Measurements from ENCODE around the gene ELF2.
A peak's percentile ranks its signal among the peaks of the same experiment; 100 is the strongest.
"Not testable (repeated sequence)": the region's sequence is repeated elsewhere in the genome, so short reads cannot be mapped to it uniquely, and the experiment has no call there.

The ELF2 gene

DNA sequence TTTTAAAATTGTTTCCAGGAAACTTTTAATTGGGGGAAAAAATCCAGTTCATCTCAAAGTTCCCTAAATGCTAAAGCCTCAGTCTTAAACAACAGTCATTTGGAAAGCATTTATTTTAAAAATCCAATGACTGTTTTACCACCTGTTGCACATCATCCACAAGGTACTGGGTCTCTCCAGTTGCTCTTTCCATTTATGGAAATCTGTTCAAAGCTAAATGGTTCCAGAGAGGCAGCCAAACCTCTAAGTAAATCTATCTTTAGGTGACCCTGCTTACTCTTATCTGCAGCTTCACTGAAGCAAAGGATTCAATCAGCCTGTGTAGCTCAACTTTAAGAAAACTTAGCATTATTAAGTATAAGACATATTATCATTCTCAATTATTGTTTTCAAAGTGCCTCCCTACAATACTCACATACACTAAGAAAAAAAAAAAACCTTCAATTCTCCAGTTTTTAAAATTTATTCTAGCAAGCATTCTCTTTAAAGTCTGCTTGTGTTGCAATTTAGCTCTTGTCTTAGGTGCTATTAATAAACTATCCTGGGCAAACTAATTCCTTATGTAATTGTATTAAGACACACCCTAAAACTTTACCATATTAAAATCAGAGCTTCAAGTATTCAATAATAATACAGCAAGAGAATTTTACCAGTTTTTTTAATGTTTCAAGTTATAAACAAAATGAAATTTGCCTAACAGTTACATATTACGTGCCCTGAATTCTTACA, 100.8 kb downstream of the ELF2 start:
- DNase-seq, result no peak

DNA sequence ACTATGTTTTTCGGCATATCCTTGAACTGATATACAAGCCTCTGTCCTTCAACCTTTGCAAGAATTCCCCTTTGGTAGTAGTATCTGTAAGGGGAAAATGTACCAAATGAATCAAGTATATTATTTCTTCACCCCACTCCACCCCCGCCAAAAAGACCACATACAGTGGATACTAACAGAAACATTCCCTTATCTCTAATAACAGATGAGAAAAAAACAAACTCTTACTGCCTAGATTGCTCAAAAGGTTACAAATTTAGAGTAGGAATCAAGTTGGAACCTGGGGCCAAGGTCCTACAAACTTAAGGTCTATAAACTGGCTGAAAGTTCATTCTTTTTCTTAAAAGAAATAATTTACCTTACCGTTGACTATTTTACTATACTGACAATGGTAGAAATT, 116.4 kb downstream of the ELF2 start:
- no peak for DNase-seq

DNA sequence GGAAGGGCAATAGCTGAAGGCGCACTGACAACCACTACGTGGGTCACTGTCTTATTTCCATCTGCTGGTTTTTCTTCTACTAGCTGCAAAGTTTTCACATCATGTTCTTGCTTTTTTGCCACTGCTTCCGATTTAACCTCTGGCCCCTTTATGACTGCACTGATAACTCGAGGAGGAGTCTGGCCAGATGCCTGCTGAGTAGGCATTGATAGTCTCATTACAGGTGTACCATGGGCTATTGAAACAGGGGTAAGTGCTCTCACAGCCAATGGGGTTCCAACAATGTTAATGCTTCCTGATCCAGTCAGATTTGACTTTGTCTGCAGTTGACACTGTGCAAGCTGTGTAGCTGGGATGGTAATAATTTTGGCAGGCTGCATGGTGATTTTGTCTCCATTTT, 118.0 kb downstream of the ELF2 start:
- not testable (repeated sequence) for DNase-seq

DNA sequence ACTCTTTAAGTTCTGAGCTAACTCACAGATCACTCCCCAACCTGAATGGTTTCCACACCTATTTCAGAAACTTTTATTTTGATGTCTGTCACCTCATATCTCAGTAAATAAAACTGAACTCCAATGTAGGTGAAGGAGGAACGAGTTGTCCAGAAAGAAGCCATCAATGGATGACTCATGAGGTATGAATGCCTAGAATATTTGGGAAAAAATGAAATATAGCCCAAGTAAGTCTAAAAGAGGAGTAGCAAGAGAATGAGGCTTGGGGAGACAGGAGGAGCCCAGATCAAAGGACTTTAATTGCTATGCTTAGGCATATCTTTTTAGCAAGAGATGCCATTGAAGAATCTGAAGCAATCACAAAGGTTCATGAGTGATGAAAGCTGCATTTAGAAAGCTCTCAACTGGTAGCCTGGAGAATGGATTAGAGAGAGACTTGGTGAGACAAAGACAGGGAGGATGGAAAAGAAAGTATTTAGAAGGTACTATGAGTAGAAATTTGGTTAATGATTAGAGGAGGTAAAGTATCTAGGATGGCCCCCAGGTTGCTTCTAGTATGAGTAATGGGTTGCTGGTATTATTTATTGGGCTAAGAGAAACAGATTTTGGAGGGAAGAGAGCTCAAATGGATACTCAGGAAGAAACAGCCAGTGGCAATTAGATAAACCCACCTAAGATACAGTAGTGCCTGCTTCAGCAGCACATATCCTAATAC, 122.1 kb downstream of the ELF2 start:
- no peak for DNase-seq

DNA sequence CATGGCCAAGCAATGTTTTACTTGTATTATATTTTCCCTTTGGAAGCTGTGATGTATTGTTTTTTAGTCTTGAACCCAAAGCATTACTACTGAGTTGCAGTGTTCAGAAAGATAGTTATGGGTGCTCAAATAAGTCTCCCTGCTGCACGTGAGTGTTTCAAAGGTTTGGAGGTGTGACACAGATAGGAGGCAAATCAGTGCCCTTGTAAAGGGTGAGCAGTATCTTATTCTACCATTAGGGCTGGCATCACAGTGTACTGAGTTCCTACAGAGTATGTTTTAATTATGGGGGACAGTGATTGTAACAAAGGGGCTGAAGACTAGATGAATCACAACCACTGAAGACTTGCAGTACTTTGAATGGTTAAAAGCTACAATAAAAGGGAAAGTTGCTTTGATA, 123.1 kb downstream of the ELF2 start:
- no peak for DNase-seq

DNA sequence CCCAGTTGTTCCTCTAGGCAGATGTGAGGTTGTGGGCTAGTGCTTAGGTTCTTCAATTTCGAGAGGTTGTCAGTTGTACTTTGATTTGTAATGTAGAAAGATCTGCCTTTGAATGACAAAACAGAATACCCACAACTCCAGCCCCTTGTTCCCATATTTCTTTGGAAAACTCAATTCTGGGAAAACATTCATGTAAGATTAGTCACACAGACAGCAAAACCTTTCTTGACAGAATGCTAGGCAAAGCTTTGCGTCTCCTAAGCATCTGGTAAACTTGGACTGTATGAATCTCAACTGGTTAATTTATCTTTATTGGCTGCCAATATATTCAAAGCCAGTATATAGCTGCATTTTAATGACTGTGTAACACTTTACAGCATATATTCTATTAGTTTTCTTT, 126.6 kb downstream of the ELF2 start:
- no peak for DNase-seq

DNA sequence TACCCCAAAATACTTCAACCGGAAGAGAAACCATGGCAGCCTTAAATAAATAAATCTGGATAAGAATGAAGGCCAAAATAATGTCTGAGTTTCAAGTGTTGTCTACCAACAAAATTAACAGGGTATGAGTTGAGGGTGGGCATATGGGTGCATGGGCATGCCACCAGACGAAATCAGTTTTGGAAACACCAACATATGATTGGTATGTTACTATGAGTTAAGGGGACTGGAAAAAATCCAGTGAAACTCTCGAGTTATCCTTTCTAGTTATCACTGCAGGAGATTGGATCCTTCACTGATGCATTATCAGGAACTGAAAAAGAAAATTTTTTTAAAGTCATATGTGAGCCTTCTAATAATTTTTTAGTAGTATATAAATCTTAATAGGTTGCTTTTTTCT, 129.0 kb downstream of the ELF2 start:
- DNase-seq, result no peak

DNA sequence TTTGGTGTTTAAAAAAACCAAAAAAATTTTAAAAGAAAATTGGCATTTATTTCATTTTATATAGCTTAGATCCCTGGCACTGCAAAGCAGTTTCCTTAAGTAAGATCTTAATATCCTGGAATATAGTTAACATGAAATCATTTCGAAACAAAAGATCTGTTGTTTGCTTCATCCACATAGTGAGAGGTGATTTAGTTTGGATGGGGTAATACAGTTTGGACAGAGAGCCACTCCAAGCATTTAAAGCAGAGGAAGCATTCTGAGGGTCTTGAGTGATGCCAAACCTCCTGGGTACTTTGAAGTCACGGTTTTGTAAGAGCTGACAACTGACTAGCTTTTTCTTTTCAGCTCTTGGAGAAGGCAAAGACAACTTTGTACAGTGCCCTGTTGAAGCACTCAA, 132.7 kb downstream of the ELF2 start:
- no peak for DNase-seq

DNA sequence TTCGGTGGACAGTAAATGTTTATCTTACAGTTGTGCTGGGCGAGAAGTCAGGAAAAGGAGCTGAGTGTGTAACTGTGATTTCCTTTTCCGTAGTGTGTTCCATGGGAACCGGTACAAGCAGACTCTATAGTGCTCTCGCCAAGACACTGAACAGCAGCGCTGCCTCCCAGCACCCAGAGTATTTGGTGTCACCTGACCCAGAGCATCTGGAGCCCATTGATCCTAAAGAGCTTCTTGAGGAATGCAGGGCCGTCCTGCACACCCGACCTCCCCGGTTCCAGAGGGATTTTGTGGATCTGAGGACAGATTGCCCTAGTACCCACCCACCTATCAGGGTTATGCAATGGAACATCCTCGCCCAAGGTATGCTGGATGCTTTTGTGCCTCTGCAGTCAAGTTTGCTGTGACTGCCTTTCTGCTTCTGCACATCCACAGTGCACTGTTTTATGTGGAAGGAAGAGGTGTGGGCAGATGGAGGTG, 134.0 kb downstream of the ELF2 start:
- DNase-seq, result no peak

DNA sequence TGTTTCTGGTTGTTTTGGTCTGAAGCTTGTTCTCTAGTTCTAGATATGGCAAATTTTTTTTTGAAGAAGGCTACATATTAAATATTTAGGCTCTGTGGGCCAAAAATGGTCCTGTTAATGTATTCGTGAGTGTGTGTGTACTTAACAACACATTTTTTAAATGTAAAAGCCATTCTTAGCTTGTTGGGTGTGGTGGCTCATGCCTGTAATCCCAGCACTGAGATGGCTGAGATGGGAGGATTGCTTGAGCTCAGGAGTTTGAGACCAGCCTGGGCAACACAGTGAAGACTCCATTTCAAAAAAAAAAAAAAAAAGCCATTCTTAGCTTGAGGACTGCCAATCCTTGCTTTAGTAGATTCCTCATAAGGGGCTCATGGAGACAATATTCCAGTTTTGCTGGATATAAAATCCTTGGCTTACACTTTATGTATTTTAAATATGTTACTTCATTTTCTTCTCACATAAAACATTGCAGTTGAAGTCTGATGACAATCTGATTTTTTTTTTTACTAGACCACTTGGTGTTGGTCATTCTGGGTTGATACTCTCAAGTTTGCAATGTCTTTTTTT, 138.1 kb downstream of the ELF2 start:
- no peak for DNase-seq

DNA sequence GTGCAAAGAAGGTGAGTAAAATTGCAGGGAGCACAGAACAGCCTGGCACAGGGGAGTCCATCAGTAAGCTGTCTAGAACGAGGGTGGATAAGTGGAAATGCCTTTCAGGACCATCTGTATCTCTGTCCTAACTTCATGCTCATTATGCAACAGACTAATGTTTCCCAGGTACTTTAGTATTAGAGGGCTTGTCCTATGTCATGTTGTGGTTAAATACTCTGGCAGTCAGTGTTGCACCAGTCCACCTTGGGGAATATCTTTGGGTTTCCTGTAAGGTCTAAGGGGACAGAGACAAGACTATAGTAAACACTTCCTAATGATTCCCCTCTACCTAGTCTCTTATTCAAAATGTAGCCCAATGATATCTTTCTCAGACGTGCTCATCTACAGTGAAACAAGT, 140.1 kb downstream of the ELF2 start:
- DNase-seq, result no peak

DNA sequence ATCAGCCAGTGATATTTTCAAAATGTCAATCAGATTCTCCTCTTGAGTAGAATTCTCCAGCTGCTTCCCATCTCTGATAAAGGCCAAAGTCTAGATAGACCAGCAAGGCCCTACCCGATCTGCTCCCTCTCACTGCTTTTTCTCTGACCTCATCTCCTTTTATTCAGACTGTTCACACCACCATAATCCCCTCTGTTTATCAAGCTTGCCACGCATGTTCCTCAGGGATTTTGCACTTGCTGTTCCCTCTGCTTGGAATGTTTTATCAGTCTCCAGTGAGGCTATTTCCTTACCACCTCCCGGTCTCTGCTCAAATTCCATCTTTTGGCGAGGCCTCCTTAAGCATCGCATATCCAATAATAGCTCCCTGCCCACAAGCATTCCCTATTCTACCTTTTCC, 141.4 kb downstream of the ELF2 start:
- DNase-seq, result no peak

DNA sequence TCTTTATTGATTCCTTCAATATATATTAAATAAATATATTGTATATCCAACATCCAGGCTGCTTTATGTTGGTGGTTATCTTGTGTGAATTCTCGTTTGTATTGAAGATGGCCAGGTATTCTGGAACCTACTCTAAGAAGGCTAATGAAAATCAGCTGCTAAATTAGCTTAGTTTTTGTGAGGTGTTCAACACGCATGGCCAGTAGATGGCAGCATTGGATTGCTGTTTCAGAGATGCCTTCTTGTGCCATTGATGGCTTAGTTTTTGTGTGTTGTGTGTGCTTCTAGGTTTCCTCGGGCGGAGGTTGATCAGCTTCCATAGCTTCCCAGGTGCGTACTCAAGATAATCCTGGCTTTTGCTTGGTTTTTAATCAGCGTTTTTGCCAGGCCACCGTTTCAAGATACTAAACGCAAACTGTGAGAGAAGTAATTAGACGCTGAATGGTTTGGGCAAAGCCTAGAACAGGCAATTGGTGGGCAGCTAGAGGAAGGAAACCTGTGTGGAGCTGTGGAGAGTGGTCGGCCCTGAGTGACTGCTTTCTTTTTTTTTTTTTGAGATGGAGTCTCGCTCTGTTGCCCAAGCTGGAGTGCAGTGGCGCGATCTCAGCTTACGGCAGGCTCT, 146.3 kb downstream of the ELF2 start:
- DNase-seq, result peak; percentile 24 to 84 (median 49)

DNA sequence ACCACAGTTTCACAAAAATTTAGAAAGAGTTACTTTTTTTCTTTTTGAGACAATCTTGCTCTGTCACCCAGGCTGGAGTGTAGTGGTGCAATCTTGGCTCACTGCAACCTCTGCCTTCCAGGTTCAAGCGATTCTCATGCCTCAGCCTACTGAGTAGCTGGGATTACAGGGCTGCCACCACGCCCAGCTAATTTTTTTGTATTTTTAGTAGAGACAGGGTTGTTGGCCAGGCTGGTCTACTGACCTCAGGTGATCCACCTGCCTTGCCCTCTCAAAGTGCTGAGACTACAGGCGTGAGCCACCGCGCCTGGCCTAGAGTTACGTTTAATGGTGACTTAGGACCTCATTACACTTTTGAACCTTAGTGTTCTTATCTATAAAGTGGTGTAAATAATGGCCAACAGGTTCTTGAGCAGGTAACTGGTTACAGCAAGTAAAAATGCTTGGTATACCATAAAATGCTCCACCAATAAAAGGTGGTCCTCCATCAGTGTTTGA, 147.1 kb downstream of the ELF2 start:
- DNase-seq, result not testable (repeated sequence)

DNA sequence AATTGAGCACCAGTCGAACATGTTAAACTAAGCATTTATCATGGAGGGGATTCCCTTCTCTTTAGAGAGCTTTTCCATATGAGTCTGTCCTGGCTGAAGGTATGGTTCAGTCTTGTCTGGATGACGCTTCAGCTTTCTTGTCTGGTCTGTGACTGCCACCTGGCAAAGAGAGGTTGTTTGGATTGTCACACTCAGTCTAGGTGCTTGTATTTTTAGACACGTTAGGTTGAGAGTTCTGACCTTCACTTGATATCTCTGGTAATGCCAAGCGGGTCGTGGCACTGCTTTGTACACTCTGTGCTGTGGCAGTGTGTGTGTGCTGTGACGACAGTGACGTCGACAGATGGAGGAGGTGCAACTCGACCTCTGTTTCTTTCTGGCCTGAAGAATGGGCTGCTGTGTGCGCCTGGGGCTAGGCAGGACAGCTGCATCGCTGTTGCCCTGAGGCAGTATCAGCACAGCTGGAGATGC, 148.8 kb downstream of the ELF2 start:
- no peak for DNase-seq

DNA sequence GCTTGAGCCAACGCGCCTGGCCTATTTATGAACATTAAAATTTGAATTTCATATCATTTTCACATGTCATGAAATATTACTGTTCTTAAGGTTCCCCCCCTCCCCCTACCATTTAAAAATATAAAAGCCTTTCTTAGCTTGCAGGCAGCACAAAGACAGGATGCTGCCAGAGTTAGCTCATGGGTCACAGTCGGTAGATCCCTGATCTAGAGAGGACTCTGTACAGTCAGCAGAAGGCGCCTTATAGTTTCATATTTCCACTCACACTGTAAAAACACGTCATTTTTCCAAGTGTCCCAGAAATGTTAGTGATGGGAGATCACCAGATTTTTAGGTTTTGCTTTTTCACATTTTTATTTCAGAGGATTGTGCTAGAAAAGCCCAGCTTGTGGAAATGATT, 149.2 kb downstream of the ELF2 start:
- no peak for DNase-seq

DNA sequence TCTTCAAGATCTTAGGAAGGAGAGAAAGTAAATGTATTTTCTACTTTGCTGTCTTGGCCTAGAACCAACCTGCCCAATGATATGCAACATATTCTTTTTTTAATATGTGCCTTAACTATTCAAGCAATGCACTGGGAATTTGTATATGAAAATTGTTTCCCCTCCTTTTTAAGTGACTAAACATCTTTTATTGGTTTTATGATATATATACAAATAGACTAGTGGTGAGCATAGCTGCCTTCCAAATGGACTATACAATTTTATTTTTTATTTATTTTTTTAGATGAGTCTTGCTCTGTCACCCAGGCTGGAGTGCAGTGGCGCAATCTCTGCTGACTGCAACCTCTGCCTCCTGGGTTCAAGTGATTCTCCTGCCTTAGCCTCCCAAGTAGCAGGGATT, 151.2 kb downstream of the ELF2 start:
- no peak for DNase-seq

DNA sequence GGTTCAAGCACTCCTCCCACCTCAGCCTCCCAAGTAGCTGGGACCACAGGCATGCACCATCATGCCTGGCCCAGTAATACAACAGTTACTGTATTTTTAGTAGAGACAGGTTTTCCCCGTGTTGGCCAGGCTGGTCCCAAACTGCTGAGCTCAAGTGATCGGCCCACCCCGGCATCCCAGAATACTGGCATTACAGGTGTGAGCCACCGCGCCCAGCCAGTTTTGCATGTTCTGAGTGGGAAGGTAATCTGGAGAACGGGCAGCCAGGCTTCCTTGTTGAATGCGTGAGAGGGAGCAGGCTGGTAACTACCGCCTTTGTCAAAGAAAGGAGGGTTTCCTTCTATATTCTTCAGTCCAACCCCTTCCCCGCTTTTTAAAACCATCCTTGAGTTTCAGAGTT, 152.3 kb downstream of the ELF2 start:
- DNase-seq, result no peak

DNA sequence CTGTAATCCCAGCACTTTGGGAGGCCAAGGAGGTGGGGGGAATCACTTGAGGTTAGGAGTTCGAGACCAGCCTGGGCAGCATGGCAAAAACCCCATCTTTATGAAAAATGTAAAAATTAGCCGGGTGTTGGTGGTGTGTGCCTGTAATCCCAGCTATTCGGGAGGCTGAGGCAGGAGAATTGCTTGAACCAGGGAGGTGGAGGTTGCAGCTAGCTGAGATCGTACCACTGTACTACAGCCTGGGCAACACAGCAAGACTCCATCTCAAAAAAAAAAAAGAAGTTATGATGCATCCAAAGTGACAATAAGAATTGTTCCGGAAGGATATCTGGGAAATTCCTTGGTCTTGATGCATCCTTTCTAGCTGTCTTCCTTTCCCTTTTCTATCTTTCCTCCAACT, 154.2 kb downstream of the ELF2 start:
- no peak for DNase-seq

DNA sequence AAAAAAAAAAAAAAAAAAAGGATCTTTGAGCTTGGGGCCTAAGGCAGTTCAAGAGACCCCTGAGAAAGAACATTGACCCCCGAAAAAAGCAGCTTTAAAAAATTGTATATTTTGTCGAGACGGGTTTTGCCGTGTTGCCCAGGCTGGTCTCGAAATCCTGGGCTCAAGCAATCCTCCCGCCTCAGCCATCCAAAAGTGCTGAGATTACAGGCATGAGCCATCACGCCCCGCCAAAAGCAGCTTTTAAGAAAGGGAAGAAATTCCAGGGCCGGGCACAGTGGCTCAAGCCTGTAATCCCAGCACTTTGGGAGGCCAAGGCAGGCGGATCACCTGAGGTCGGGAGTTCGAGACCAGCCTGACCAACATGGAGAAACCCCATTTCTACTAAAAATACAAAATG, 155.9 kb downstream of the ELF2 start:
- not testable (repeated sequence) for DNase-seq

DNA sequence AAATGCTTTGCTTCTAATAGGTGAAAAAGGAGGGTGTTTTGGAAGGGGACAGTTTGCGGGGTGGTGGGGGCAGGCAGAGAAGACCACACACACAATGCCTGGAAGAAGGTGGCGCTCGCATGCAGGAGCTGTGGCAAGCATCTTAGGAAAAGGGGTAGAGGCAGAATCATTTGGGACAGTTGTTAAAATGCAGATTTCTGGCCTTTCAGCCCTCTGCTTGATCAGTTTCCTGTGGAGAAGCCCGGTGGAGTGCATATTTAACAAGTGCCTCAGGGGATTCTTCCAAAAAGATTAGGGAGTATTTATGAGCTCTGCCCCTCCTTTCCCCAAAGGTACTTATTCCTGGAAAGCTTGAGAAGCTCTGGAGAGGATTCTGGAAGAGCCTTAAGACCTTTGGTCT, 156.6 kb downstream of the ELF2 start:
- DNase-seq, result no peak

DNA sequence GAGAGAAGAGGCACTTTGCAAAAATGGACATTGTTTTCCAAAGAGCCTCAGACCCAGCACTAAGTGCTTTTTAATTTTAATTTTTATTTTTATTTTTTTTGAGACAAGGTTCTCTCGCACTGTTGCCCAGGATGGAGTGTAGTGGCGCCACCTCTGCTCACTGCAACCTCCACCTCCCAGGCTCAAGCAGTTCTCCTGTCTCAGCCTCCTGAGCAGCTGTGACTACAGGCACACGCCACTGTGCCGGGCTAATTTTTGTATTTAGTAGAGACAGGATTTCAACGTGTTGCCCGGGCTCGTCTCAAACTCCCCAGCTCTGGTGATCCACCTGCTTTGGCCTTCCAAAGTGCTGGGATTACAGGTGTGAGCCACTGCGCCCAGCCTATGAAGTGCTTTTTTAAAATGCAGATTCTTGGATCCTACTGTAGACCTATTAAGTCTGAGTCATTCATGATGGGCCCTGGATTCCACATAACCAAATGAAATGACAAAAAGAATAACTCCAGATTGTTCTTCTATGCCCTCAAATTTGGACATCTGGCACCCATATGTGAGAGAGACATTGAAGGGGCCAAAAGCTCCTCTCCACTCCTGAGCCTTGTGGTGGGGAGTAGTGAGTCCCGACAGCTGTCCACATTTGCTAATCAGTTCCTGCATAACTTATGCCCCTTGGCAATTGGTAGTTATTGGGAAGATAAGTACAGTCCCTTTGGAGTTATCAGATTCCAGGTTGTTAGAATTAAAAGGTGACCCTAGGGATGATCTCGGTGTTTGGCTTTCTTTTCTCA, 157.9 kb downstream of the ELF2 start:
- DNase-seq, result no peak

DNA sequence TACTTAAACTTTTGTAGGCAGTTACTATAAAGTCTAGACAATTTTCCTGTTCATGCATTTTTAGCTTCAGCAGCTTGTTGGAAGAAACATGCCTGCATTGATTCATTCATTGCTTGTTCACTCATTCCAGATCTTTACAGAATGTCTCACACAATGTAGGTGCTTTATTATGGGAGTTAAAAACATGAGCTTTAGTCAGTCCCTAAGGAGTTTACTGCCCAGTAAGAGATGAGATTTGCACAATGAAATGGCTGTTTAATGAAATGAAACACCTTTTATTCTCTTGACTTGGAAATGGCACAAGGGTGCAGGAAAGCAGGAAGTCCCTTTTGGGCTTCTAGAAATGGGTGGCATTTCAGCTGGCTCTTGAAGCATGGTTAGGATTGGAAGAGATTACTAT, 158.5 kb downstream of the ELF2 start:
- DNase-seq, result no peak
